H1 (cell line): Measurements from ENCODE around the gene KRT78. TPM values are rescaled to one million over a fixed set of nuclear protein-coding genes. Genes with fewer than 3 reads are reported as not detected.
A peak's percentile ranks its signal among the peaks of the same experiment; 100 is the strongest.

Source experiments
- ATF3 ChIP-seq: IDR thresholded peaks from 2 replicates; pipeline ENCODE4 v1.6.1; 2011; ENCODE audit warnings: low read depth, mild to moderate bottlenecking, low read length; ENCODE audit not compliant: insufficient read depth
- BCL11A ChIP-seq, 2 experiments: IDR thresholded peaks; one replicate each; pipeline ENCODE4 v1.6.1; 2011; ENCODE audit warnings: low read depth in 2 of 2, low read length in 2 of 2, mild to moderate bottlenecking in 2 of 2
- CTCF ChIP-seq, 3 experiments: IDR thresholded peaks; 1 replicate in 2 of 3; 2 replicates in 1 of 3; pipeline versions ENCODE4 v1.5.1 to v1.6.1; 2011; ENCODE audit warnings: low read length in 3 of 3, mild to moderate bottlenecking in 3 of 3, inconsistent platforms in 2 of 3, low read depth in 1 of 3, moderate library complexity in 1 of 3; ENCODE audit not compliant: insufficient read depth in 1 of 3; ENCODE audit errors: control extremely low read depth in 1 of 3
- SIN3A ChIP-seq, 2 experiments: IDR thresholded peaks in 1 of 2; conservative IDR thresholded peaks in 1 of 2; 2 replicates each; pipeline ENCODE4 v1.6.1; 2011 to 2012; ENCODE audit warnings: low read length in 2 of 2, improper control_type of control experiment in 1 of 2, low read depth in 1 of 2, mild to moderate bottlenecking in 1 of 2
- TCF12 ChIP-seq: IDR thresholded peaks from 2 replicates; pipeline ENCODE4 v1.6.1; 2011; ENCODE audit warnings: low read depth, mild to moderate bottlenecking, low read length
- USF2 ChIP-seq: IDR thresholded peaks from 2 replicates; pipeline ENCODE4 v1.6.1; 2011; ENCODE audit warnings: low read length, improper control_type of control experiment
- ZNF274 ChIP-seq: IDR thresholded peaks from 2 replicates; pipeline ENCODE4 v1.7.0; 2012; ENCODE audit warnings: low read length, borderline replicate concordance; ENCODE audit errors: extremely low read depth
- polyA plus RNA-seq, 7 experiments: library from polyadenylated mRNA; depleted of rRNA in 3 of 7; stranded (reverse) in 5 of 7; unstranded in 2 of 7; fragments of >200 nt in 5 of 7; fragments of 200-250 nt in 2 of 7; gene quantifications; 1 replicate in 5 of 7; 2 replicates in 1 of 7; 4 replicates in 1 of 7; pipeline versions ENCODE4 v1.2.1 to v1.2.3, GENCODE V29; 2011 to 2013; ENCODE audit warnings: missing spikeins in 2 of 7, mixed read lengths in 2 of 7
- total RNA-seq: library from RNA; stranded (reverse); fragmentation: NEBNext Ultra II Directional; extraction: Animal tissue kit (Norgen Biotek cat#: 25700); gene quantifications from 2 replicates; pipeline ENCODE4 v1.2.1, GENCODE V29; 2021

The KRT78 gene
- total and polyA plus RNA-seq, 2 of the 8 experiments (the other 6 are each of a cell fraction or from before 2014, with no cell fraction given) = not detected

GRCh38 chr12:52884526-52885293, 35.9 kb upstream of the KRT78 start (continued):
- TF ChIP-seq CTCF (IDR thresholded peaks at IDR 0.05; ENCODE audit: control extremely low read depth in 1 of 3, insufficient read depth in 1 of 3, low read depth in 1 of 3, low read length in 3 of 3) (peak; percentile 83 to 98 (median 88)), ATF3 (no peak), TCF12 (no peak), USF2 (no peak), ZNF274 (no peak), SIN3A (conservative IDR thresholded peaks at IDR 0.05 in 1 of 2, IDR thresholded peaks at IDR 0.05 in 1 of 2; ENCODE audit: low read depth in 1 of 2, low read length in 2 of 2) (no peak; a peak in 1 of 4 replicates), BCL11A (IDR thresholded peaks at IDR 0.05; ENCODE audit: low read depth in 2 of 2, low read length in 2 of 2) (no peak)
